Ovary (tissue), 3 donors: ENCODE measurements around the gene ATP2C1.

ENCODE experiments used
- CTCF ChIP-seq, 3 donors: fragments of 450-650 bp in 2 of 3; fragments of 200-600 bp in 1 of 3; IDR thresholded peaks; one replicate each; pipeline versions ENCODE4 v1.5.1 to v1.8.0; 2016 to 2022; ENCODE audit warnings: antibody characterized with exemption in 3 of 3, mild to moderate bottlenecking in 1 of 3
- EP300 ChIP-seq: sonication (generic); formaldehyde crosslinking; IDR thresholded peaks from one replicate; pipeline ENCODE4 v1.6.1; 2017; ENCODE audit warnings: antibody characterized with exemption
- POLR2A ChIP-seq: fragments of 450-650 bp; IDR thresholded peaks from one replicate; pipeline ENCODE4 v1.6.1; 2017; ENCODE audit warnings: antibody characterized with exemption, mild to moderate bottlenecking, moderate library complexity
- donor health status: DM: no; HTN: no; CAD: no.

GRCh38 chr3:130976706-130977105, 82.8 kb downstream of the ATP2C1 start:
- no peak for TF ChIP-seq CTCF (IDR thresholded peaks at IDR 0.05)
- TF ChIP-seq EP300 = no peak
- TF ChIP-seq POLR2A = no peak
